ENCODE data around the gene WDR64. TPM values are rescaled to one million over a fixed set of nuclear protein-coding genes. Genes with fewer than 3 reads are reported as not detected.

Gene WDR64
- total RNA-seq, 1 donor from 2014 or later = not detected

GRCh38 chr1:241841691-241842090 is 189.6 kb downstream of the WDR64 start:
- DNase-seq (no peak), ATAC-seq (no peak)
- H3K9me3 ChIP-seq = no peaks in the 10 kb centered on the region
- no peak overlapping the region for H3K4me3 ChIP-seq
- no peak overlapping the region for H3K27ac ChIP-seq
- intact Hi-C loops (cut with DNase I) = no loop called here
- H3K4me1 ChIP-seq = no peaks in the 10 kb centered on the region
- TF ChIP-seq CTCF (IDR thresholded peaks at IDR 0.05) = no peak
- H3K27me3 ChIP-seq (ENCODE audit: low read depth) = no peaks in the 10 kb centered on the region
- no peaks in the 10 kb centered on the region for H3K36me3 ChIP-seq

GRCh38 chr1:241842565-241842964 is 190.5 kb downstream of the WDR64 start:
- intact Hi-C loops (cut with DNase I) = no loop called here
- H3K9me3 ChIP-seq = no peaks in the 10 kb centered on the region
- no peak for ATAC-seq

GRCh38 chr1:241844593-241844992 is 192.5 kb downstream of the WDR64 start:
- TF ChIP-seq CTCF (IDR thresholded peaks at IDR 0.05) = no peak
- intact Hi-C loops (cut with DNase I) = no loop called here
- ATAC-seq = no peak

More at GRCh38 chr1:241842565-241842964, 190.5 kb downstream of the WDR64 start:
- Histone ChIP-seq H3K4me3 (no peak overlapping the region), H3K36me3 (no peaks in the 10 kb centered on the region), H3K4me1 (peaks cover 4% of the 10 kb centered on the region), H3K27me3 (ENCODE audit: low read depth) (no peaks in the 10 kb centered on the region), H3K27ac (no peak overlapping the region)
- no peak for DNase-seq
- no peak for TF ChIP-seq CTCF (IDR thresholded peaks at IDR 0.05)

GRCh38 chr1:241846375-241846774 is 194.3 kb downstream of the WDR64 start:
- TF ChIP-seq CTCF (IDR thresholded peaks at IDR 0.05) = no peak
- intact Hi-C loops (cut with DNase I) = no loop called here

More at GRCh38 chr1:241844593-241844992, 192.5 kb downstream of the WDR64 start:
- no peaks in the 10 kb centered on the region for H3K27me3 ChIP-seq (ENCODE audit: low read depth)
- H3K27ac ChIP-seq = no peak overlapping the region
- no peaks in the 10 kb centered on the region for H3K9me3 ChIP-seq
- no peak for DNase-seq
- H3K36me3 ChIP-seq = no peaks in the 10 kb centered on the region
- H3K4me1 ChIP-seq = peaks cover 10% of the 10 kb centered on the region
- H3K4me3 ChIP-seq = no peak overlapping the region

GRCh38 chr1:241846862-241847539 is 194.9 kb downstream of the WDR64 start:
- H3K9me3 ChIP-seq = no peaks in the 10 kb centered on the region
- peaks cover 10% of the 10 kb centered on the region for H3K4me1 ChIP-seq
- peak overlapping the region; percentile 74 for H3K4me3 ChIP-seq
- no peak overlapping the region for H3K27ac ChIP-seq
- DNase-seq (no peak), ATAC-seq (no peak)
- no peaks in the 10 kb centered on the region for H3K36me3 ChIP-seq
- intact Hi-C loops (cut with DNase I) = no loop called here
- H3K27me3 ChIP-seq (ENCODE audit: low read depth) = no peaks in the 10 kb centered on the region
- no peak for TF ChIP-seq CTCF (IDR thresholded peaks at IDR 0.05)

More at GRCh38 chr1:241846375-241846774, 194.3 kb downstream of the WDR64 start:
- Histone ChIP-seq H3K36me3 (no peaks in the 10 kb centered on the region), H3K27me3 (ENCODE audit: low read depth) (no peaks in the 10 kb centered on the region), H3K27ac (no peak overlapping the region), H3K4me3 (no peak overlapping the region), H3K9me3 (no peaks in the 10 kb centered on the region), H3K4me1 (peaks cover 10% of the 10 kb centered on the region)
- ATAC-seq = no peak
- DNase-seq = no peak

All from lower lobe of right lung (tissue), 2 donors.